NB4 (cell line): Measurements from ENCODE around the gene WRAP73.

Source experiments
- DNase-seq: peaks from one replicate; pipeline ENCODE4 v3.0.0; 2010; ENCODE audit warnings: low read depth
- H3K4me3 ChIP-seq: one replicate; pipeline ENCODE4 v1.5.1; 2011; ENCODE audit warnings: mild to moderate bottlenecking, low read depth, low read length, moderate library complexity
- MYC ChIP-seq: IDR thresholded peaks from 2 replicates; pipeline ENCODE4 v1.6.1; 2011; ENCODE audit warnings: low read depth, low read length
- POLR2A ChIP-seq: IDR thresholded peaks from 2 replicates; pipeline ENCODE4 v1.6.1; 2011; ENCODE audit warnings: mild to moderate bottlenecking; ENCODE audit not compliant: insufficient read length; ENCODE audit errors: extremely low read depth
- TF ChIP-seq, protein P1 (sequence below): IDR thresholded peaks from one replicate; pipeline ENCODE4 v1.5.1; 2012; ENCODE audit warnings: low read depth, low read length
- TF ChIP-seq, protein P2 (sequence below): IDR thresholded peaks from 2 replicates; pipeline ENCODE4 v1.6.1; 2011; ENCODE audit warnings: low read depth, low read length

The WRAP73 gene

DNA sequence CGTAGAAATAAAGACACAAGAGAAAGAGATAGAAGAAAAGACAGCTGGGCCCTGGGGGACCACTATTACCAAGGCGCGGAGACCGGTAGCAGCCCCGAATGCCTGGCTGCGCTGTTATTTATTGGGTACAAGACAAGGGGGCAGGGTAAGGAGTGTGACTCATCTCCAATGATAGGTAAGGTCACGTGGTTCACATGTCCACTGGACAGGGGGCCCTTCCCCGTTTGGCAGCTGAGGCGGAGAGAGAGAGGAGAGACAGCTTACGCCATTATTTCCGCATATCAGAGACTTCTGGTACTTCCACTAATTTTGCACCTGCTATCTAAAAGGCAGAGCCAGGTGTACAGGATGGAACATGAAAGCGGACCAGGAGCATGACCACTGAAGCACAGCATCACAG, 29.2 kb downstream of the WRAP73 start:
- H3K4me3 ChIP-seq, result no peak overlapping the region
- DNase-seq, result no peak
- TF ChIP-seq, protein P1, sequence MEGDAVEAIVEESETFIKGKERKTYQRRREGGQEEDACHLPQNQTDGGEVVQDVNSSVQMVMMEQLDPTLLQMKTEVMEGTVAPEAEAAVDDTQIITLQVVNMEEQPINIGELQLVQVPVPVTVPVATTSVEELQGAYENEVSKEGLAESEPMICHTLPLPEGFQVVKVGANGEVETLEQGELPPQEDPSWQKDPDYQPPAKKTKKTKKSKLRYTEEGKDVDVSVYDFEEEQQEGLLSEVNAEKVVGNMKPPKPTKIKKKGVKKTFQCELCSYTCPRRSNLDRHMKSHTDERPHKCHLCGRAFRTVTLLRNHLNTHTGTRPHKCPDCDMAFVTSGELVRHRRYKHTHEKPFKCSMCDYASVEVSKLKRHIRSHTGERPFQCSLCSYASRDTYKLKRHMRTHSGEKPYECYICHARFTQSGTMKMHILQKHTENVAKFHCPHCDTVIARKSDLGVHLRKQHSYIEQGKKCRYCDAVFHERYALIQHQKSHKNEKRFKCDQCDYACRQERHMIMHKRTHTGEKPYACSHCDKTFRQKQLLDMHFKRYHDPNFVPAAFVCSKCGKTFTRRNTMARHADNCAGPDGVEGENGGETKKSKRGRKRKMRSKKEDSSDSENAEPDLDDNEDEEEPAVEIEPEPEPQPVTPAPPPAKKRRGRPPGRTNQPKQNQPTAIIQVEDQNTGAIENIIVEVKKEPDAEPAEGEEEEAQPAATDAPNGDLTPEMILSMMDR, result no peak
- TF ChIP-seq MYC, result no peak
- TF ChIP-seq, protein P2, sequence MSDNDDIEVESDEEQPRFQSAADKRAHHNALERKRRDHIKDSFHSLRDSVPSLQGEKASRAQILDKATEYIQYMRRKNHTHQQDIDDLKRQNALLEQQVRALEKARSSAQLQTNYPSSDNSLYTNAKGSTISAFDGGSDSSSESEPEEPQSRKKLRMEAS, result no peak
- no peak for TF ChIP-seq POLR2A

DNA sequence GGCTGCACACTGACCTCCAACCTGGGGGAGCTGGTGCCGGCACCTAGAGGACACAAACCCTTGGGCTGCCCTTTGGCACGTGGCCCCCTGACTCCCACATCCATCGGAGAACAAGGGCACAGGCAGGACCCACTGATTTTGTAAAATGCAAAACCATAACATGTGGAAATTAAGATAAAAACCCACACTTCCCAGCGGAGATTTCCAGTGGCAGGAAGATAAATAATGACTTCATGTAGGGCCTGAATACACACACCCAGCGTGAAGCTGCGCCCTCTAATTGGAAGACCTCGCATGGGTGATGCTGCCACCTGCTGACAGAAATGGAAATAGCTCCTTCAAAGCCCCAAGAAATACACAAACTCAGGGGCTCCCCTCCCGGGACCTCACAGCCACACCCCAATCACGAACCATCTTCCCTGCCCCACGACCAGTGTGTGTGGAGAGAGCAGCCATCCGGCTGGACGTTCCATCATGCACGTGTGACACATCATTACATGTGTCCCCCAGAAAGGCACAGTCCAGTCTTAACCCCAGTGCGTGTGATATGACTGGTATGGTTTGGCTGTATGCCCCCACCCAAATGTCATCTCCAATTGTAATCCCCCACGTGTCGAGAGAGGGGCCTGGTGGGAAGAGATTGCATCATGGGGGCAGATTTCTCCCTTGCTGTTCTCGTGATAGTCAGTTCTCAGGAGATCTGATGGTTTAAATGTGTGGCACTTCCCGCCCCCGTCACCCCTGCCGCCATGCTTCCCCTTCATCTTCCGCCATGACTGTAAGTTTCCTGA, 30.8 kb downstream of the WRAP73 start:
- no peak overlapping the region for H3K4me3 ChIP-seq
- no peak; the same call in 1 of the 2 replicates for TF ChIP-seq MYC
- TF ChIP-seq, protein P1, result peak; percentile 80
- no peak for TF ChIP-seq POLR2A
- TF ChIP-seq, protein P2, result 0 out of 2 replicates have a peak, but pooled peaks have one; percentile 25
- peak; percentile 79 for DNase-seq

DNA sequence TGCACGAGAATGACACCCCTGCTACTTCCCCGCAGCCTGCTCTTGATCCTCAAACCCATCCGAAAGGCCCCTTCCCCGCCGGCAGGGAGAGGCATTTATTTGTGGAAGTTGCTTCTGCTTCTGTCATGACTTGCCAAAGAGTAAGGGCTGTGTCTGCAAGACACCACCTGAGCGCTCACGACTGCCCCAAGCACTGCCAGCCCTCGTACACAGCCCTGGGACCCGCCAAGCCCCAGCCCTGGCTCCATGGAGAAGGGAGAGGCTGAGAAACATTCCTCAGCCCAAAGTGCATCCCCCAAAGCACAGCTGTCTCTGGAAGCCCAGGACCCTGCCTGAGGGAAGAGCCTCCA, 31.4 kb downstream of the WRAP73 start:
- TF ChIP-seq, protein P2, result no peak
- no peak for DNase-seq
- H3K4me3 ChIP-seq, result no peak overlapping the region

DNA sequence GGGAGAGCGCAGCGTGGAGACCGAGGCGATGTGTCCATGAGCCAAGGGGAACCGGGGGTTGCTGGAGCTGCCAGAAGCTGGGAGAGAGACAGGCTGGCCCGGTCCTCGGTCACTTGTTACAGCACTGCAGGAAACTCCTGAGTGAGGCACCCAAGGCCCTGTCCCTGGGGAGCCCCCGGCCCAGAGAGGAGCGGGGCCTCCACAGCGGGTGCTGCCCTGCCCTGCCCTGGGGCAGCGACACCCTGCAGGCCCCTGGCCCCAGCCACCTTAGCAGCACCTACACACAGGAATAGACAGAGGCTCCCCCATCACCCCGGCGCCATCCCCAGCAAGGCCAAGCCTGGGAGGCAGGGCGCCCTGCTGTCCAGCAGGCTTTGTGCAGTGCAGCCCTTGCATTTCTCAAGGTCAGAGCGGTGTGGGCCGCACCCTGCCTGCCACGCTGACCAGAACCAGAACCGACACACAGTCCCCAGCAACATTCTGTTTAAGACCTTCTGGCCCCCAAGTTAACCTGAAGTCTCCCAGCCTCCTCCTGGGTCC, 32.0 kb downstream of the WRAP73 start:
- no peak for DNase-seq
- H3K4me3 ChIP-seq, result no peak overlapping the region
- no peak for TF ChIP-seq POLR2A
- no peak for TF ChIP-seq MYC
- TF ChIP-seq, protein P2, result no peak
- TF ChIP-seq, protein P1, result no peak

DNA sequence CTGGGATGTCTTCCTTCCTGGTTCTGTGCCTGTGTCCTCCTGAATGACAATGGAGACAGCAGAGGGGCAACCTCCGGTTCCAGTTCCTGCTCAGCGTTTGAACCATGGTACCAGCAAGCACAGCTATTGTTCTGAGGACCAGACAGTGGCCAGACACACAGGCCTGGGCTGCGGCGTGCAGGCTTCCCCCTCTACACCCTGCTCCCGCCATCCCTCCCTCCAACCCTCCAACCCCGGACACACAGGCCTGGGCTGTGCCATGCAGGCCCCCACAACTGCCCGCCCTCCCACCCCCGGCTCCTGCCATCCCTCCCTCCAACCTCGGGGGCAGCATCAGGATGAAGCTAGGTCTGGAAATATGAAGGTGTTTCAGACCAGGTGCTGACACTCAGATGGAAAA, 33.0 kb downstream of the WRAP73 start:
- TF ChIP-seq MYC, result no peak
- TF ChIP-seq, protein P2, result no peak
- TF ChIP-seq POLR2A, result no peak
- TF ChIP-seq, protein P1, result no peak
- DNase-seq, result no peak
- no peak overlapping the region for H3K4me3 ChIP-seq
